AG04449 (cell line): ENCODE results near the gene ACYP1.

Experiments used
- CTCF ChIA-PET: fragments of 350-600 bp; formaldehyde crosslinking; extraction: SDS; loops from one replicate; lab custom pipeline; 2021; ENCODE audit warnings: antibody characterized with exemption; lab: Yijun Ruan, JAX
- POLR2A ChIA-PET: fragments of 400-600, 350-600 bp; formaldehyde crosslinking; extraction: SDS; loops from one replicate; lab custom pipeline; 2020; ENCODE audit warnings: antibody characterized with exemption, inconsistent platforms; lab: Yijun Ruan, JAX
- DNase-seq: peaks from one replicate; pipeline ENCODE4 v3.0.0-alpha.2; 2010; ENCODE audit warnings: low read depth, low spot score
- H3K4me3 ChIP-seq: 2 replicates; pipeline ENCODE4 v1.5.1; 2011; ENCODE audit warnings: low read depth, mild to moderate bottlenecking, control low read depth, low read length
- CTCF ChIP-seq: IDR thresholded peaks from one replicate; pipeline ENCODE4 v1.5.1; 2011; ENCODE audit warnings: mild to moderate bottlenecking, moderate library complexity, low read length, control low read depth, inconsistent platforms; ENCODE audit not compliant: insufficient read depth; ENCODE audit errors: missing control alignments

The ACYP1 gene

GRCh38 chr14:75016815-75017214 is 47.0 kb downstream of the ACYP1 start:
- ChIA-PET POLR2A (no interaction called here), CTCF (interaction anchor here (1.4 kb wide), 1 partner anchor 13 kb away, joined by 4 read pairs; no protein-coding TSS in a partner anchor)
- no peak overlapping the region for H3K4me3 ChIP-seq
- DNase-seq = no peak
- no peak for TF ChIP-seq CTCF

- no peak overlapping the region for H3K4me3 ChIP-seq
- no peak for DNase-seq
- CTCF ChIA-PET = no interaction called here
- POLR2A ChIA-PET = interaction anchor here (0.6 kb wide), 1 partner anchor 92 kb away, joined by 4 read pairs; no protein-coding TSS in a partner anchor
- TF ChIP-seq CTCF = no peak
Observed at GRCh38 chr14:75015496-75015895, 48.3 kb downstream of the ACYP1 start.

- H3K4me3 ChIP-seq = no peak overlapping the region
- DNase-seq = no peak
- no peak for TF ChIP-seq CTCF
- POLR2A ChIA-PET = interaction anchor here (1.4 kb wide), 1 partner anchor 10 kb away, joined by 6 read pairs; the partner anchor contains the start of gene EIF2B2
- CTCF ChIA-PET = interaction anchor here (0.6 to 3.6 kb wide), 3 partner anchors 10 to 284 kb away, joined by 3 to 15 read pairs (median 3); partner anchors contain the start of gene EIF2B2
Observed at GRCh38 chr14:75013290-75013689, 50.5 kb downstream of the ACYP1 start.

- DNase-seq = peak; percentile 26
- ChIA-PET CTCF (interaction anchor here (1.3 to 3.6 kb wide), 3 partner anchors 12 to 77 kb away, joined by 5 to 15 read pairs (median 8); no protein-coding TSS in a partner anchor), POLR2A (interaction anchor here (0.7 to 1.0 kb wide), 2 partner anchors 8 to 58 kb away, joined by 3 to 4 read pairs; partner anchors contain the start of genes EIF2B2 and ZC2HC1C)
- TF ChIP-seq CTCF = no peak
- no peak overlapping the region for H3K4me3 ChIP-seq
Observed at GRCh38 chr14:75011356-75011994, 52.3 kb downstream of the ACYP1 start.

GRCh38 chr14:75010472-75011093 is 53.2 kb downstream of the ACYP1 start:
- no peak for TF ChIP-seq CTCF
- no peak overlapping the region for H3K4me3 ChIP-seq
- ChIA-PET POLR2A (no interaction called here), CTCF (interaction anchor here (3.6 kb wide), 1 partner anchor 63 kb away, joined by 15 read pairs; no protein-coding TSS in a partner anchor)
- no peak for DNase-seq

- CTCF ChIA-PET = no interaction called here
- POLR2A ChIA-PET = no interaction called here
- no peak for TF ChIP-seq CTCF
- H3K4me3 ChIP-seq = no peak overlapping the region
- no peak for DNase-seq
Observed at GRCh38 chr14:75009176-75009575, 54.6 kb downstream of the ACYP1 start.
